GM12878 (cell line): ENCODE results near the gene DCPS. TPM values are rescaled to one million over a fixed set of nuclear protein-coding genes. Genes with fewer than 3 reads are reported as not detected.
A peak's percentile ranks its signal among the peaks of the same experiment; 100 is the strongest.

Experiments used
- CBX3 ChIP-seq: fragments of 200-600 bp; sonication (generic); IDR thresholded peaks from 2 replicates; pipeline ENCODE4 v1.6.1; 2016; ENCODE audit warnings: low read depth, borderline replicate concordance
- EED ChIP-seq: sonication (generic); IDR thresholded peaks from 2 replicates; pipeline ENCODE4 v1.6.1; 2016; ENCODE audit warnings: antibody characterized with exemption, low read depth
- EGR1 ChIP-seq, 2 experiments: IDR thresholded peaks; 1 replicate in 1 of 2; 2 replicates in 1 of 2; pipeline ENCODE4 v1.6.1; 2011 to 2012; ENCODE audit warnings: low read depth in 2 of 2, low read length in 2 of 2, borderline replicate concordance in 1 of 2, mild to moderate bottlenecking in 1 of 2, moderate library complexity in 1 of 2
- ETV6 ChIP-seq, 2 experiments: fragments of 450-650 bp in 1 of 2; IDR thresholded peaks in 1 of 2; conservative IDR thresholded peaks in 1 of 2; 2 replicates each; pipeline ENCODE4 v1.6.1; 2014; ENCODE audit warnings: antibody characterized with exemption in 1 of 2, borderline replicate concordance in 1 of 2, low read depth in 1 of 2, mild to moderate bottlenecking in 1 of 2, moderate library complexity in 1 of 2
- GATAD2B ChIP-seq: fragments of 450-650 bp; conservative IDR thresholded peaks from 2 replicates; pipeline ENCODE4 v1.6.1; 2017; ENCODE audit warnings: low read depth, mild to moderate bottlenecking, moderate library complexity
- HDGF ChIP-seq: fragments of 450-650 bp; IDR thresholded peaks from 2 replicates; pipeline ENCODE4 v1.6.1; 2016; ENCODE audit warnings: antibody characterized with exemption
- JUND ChIP-seq: IDR thresholded peaks from 2 replicates; pipeline ENCODE4 v1.6.1; 2012; ENCODE audit warnings: low read depth, mild to moderate bottlenecking, low read length, improper control_type of control experiment, moderate library complexity
- KLF5 ChIP-seq: fragments of 450-650 bp; IDR thresholded peaks from 2 replicates; pipeline ENCODE4 v1.6.1; 2014; ENCODE audit warnings: mild to moderate bottlenecking; ENCODE audit not compliant: partially characterized antibody
- POLR2A ChIP-seq: IDR thresholded peaks from 2 replicates; pipeline ENCODE4 v1.6.1; 2011; ENCODE audit warnings: low read depth, mild to moderate bottlenecking, low read length
- SMC3 ChIP-seq: IDR thresholded peaks from 2 replicates; pipeline ENCODE4 v1.6.1; 2011; ENCODE audit warnings: low read length, improper control_type of control experiment, borderline replicate concordance
- SPI1 ChIP-seq: IDR thresholded peaks from 2 replicates; pipeline ENCODE4 v1.6.1; 2011; ENCODE audit warnings: low read depth, mild to moderate bottlenecking, low read length, moderate library complexity, borderline replicate concordance; ENCODE audit not compliant: insufficient read depth
- polyA plus RNA-seq, 11 experiments: library from polyadenylated mRNA; depleted of rRNA in 4 of 11; unstranded in 6 of 11; stranded (reverse) in 5 of 11; fragments of >200 nt; fragmentation: Nextera tagmentation in 4 of 11; fragmentation: Illumina TruSeq in 1 of 11; extraction: Ambion mirVana in 4 of 11; extraction: Trizol in 1 of 11; gene quantifications; 1 replicate in 1 of 11; 2 replicates in 10 of 11; pipeline versions ENCODE4 v1.2.1 to v1.2.3, GENCODE V29; 2011 to 2016; ENCODE audit warnings: inconsistent platforms in 2 of 11, missing spikeins in 2 of 11, low read depth in 1 of 11
- total RNA-seq, 4 experiments: library from RNA; depleted of rRNA in 3 of 4; stranded (reverse); fragments of >200 nt in 3 of 4; fragmentation: Illumina TruSeq in 1 of 4; extraction: Trizol in 1 of 4; gene quantifications; 2 replicates each; pipeline versions ENCODE4 v1.2.1 to v1.2.3, GENCODE V29; 2013 to 2021
- TF ChIP-seq, protein P1 (sequence below): fragments of 450-650 bp; IDR thresholded peaks from 2 replicates; pipeline ENCODE4 v1.6.1; 2017; ENCODE audit warnings: low read depth, mild to moderate bottlenecking, moderate library complexity
- TF ChIP-seq, protein P2 (sequence below): IDR thresholded peaks from 2 replicates; pipeline ENCODE4 v1.6.1; 2012; ENCODE audit warnings: low read length, inconsistent platforms
- TF ChIP-seq, protein P3 (sequence below): fragments of 150-350 bp; IDR thresholded peaks from 2 replicates; pipeline ENCODE4 v1.6.1; 2016; ENCODE audit warnings: low read depth, low read length
- TF ChIP-seq, protein P4 (sequence below): fragments of 450-650 bp; formaldehyde crosslinking; IDR thresholded peaks from 2 replicates; pipeline ENCODE4 v1.5.0; 2022; ENCODE audit warnings: mild to moderate bottlenecking, missing genetic modification characterization
- TF ChIP-seq, protein P5 (sequence below): IDR thresholded peaks from 2 replicates; pipeline ENCODE4 v1.6.1; 2011; ENCODE audit warnings: borderline replicate concordance, low read depth, mild to moderate bottlenecking, moderate library complexity, mixed read lengths, low read length; ENCODE audit not compliant: insufficient read depth; ENCODE audit errors: extremely low read length
- TF ChIP-seq, protein P6 (sequence below): IDR thresholded peaks from 2 replicates; pipeline ENCODE4 v1.6.1; 2011; ENCODE audit warnings: low read depth, mild to moderate bottlenecking, low read length, moderate library complexity, borderline replicate concordance; ENCODE audit errors: extremely low read depth

DCPS gene
- total and polyA plus RNA-seq, 10 of the 15 experiments (the other 5 are each of a cell fraction or from before 2014, with no cell fraction given) = 23.5 to 101 (median 67.4) TPM

DNA sequence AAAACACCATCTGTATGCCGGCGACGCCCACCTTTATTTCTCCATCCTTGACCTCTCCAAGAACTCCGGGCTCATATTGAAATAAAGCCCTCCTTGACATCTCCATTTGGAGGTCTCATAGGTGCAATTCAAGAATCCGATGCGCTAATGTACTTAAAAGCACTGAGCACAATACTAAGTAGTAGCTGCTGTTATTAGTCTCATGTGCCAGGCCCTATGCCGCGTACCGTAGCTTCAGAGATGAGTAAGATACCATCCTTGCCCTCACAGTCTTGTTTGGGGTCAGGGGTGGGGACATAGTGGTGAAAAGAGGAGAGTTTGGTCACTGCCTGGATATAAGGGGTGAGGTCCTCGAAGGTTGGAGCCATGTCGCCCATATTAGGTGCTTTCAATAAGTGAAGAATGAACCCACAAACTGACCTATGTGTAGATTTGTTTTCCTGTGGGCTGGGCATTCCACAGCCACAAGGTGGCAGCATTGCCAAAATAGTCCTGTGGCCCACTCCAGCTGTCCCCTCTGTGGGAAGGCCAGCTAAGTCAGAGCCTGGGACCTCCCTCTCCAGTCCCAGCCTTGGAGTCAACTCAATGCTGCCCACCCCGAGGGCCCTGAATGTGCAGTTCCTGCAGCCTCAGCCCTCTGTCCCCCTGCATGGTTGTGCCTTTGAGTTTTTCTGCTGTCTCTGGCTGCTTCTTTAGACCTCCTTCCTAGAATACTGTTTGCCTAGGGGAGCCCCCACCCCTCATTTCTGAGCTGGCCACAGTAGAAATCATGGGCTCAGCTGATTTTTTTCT, 6.5 kb downstream of the DCPS start (continued):
- TF ChIP-seq, protein P1, sequence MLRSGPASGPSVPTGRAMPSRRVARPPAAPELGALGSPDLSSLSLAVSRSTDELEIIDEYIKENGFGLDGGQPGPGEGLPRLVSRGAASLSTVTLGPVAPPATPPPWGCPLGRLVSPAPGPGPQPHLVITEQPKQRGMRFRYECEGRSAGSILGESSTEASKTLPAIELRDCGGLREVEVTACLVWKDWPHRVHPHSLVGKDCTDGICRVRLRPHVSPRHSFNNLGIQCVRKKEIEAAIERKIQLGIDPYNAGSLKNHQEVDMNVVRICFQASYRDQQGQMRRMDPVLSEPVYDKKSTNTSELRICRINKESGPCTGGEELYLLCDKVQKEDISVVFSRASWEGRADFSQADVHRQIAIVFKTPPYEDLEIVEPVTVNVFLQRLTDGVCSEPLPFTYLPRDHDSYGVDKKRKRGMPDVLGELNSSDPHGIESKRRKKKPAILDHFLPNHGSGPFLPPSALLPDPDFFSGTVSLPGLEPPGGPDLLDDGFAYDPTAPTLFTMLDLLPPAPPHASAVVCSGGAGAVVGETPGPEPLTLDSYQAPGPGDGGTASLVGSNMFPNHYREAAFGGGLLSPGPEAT = no peak
- TF ChIP-seq ETV6 (conservative IDR thresholded peaks at IDR 0.05 in 1 of 2, IDR thresholded peaks at IDR 0.05 in 1 of 2; ENCODE audit: borderline replicate concordance in 1 of 2, low read depth in 1 of 2) (no peak), GATAD2B (no peak), EGR1 (IDR thresholded peaks at IDR 0.05; ENCODE audit: borderline replicate concordance in 1 of 2, low read depth in 2 of 2, low read length in 2 of 2) (no peak), POLR2A (no peak), EED (no peak), HDGF (0 out of 2 replicates have a peak, but pooled peaks have one; percentile 19), KLF5 (no peak), SMC3 (peak; percentile 83), JUND (no peak), CBX3 (no peak), SPI1 (no peak)
- TF ChIP-seq, protein P2, sequence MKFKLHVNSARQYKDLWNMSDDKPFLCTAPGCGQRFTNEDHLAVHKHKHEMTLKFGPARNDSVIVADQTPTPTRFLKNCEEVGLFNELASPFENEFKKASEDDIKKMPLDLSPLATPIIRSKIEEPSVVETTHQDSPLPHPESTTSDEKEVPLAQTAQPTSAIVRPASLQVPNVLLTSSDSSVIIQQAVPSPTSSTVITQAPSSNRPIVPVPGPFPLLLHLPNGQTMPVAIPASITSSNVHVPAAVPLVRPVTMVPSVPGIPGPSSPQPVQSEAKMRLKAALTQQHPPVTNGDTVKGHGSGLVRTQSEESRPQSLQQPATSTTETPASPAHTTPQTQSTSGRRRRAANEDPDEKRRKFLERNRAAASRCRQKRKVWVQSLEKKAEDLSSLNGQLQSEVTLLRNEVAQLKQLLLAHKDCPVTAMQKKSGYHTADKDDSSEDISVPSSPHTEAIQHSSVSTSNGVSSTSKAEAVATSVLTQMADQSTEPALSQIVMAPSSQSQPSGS = no peak
- TF ChIP-seq, protein P3, sequence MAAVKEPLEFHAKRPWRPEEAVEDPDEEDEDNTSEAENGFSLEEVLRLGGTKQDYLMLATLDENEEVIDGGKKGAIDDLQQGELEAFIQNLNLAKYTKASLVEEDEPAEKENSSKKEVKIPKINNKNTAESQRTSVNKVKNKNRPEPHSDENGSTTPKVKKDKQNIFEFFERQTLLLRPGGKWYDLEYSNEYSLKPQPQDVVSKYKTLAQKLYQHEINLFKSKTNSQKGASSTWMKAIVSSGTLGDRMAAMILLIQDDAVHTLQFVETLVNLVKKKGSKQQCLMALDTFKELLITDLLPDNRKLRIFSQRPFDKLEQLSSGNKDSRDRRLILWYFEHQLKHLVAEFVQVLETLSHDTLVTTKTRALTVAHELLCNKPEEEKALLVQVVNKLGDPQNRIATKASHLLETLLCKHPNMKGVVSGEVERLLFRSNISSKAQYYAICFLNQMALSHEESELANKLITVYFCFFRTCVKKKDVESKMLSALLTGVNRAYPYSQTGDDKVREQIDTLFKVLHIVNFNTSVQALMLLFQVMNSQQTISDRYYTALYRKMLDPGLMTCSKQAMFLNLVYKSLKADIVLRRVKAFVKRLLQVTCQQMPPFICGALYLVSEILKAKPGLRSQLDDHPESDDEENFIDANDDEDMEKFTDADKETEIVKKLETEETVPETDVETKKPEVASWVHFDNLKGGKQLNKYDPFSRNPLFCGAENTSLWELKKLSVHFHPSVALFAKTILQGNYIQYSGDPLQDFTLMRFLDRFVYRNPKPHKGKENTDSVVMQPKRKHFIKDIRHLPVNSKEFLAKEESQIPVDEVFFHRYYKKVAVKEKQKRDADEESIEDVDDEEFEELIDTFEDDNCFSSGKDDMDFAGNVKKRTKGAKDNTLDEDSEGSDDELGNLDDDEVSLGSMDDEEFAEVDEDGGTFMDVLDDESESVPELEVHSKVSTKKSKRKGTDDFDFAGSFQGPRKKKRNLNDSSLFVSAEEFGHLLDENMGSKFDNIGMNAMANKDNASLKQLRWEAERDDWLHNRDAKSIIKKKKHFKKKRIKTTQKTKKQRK = no peak
- TF ChIP-seq, protein P4, sequence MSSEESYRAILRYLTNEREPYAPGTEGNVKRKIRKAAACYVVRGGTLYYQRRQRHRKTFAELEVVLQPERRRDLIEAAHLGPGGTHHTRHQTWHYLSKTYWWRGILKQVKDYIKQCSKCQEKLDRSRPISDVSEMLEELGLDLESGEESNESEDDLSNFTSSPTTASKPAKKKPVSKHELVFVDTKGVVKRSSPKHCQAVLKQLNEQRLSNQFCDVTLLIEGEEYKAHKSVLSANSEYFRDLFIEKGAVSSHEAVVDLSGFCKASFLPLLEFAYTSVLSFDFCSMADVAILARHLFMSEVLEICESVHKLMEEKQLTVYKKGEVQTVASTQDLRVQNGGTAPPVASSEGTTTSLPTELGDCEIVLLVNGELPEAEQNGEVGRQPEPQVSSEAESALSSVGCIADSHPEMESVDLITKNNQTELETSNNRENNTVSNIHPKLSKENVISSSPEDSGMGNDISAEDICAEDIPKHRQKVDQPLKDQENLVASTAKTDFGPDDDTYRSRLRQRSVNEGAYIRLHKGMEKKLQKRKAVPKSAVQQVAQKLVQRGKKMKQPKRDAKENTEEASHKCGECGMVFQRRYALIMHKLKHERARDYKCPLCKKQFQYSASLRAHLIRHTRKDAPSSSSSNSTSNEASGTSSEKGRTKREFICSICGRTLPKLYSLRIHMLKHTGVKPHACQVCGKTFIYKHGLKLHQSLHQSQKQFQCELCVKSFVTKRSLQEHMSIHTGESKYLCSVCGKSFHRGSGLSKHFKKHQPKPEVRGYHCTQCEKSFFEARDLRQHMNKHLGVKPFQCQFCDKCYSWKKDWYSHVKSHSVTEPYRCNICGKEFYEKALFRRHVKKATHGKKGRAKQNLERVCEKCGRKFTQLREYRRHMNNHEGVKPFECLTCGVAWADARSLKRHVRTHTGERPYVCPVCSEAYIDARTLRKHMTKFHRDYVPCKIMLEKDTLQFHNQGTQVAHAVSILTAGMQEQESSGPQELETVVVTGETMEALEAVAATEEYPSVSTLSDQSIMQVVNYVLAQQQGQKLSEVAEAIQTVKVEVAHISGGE (CRISPR knock-in tag) = no peak
- TF ChIP-seq, protein P5, sequence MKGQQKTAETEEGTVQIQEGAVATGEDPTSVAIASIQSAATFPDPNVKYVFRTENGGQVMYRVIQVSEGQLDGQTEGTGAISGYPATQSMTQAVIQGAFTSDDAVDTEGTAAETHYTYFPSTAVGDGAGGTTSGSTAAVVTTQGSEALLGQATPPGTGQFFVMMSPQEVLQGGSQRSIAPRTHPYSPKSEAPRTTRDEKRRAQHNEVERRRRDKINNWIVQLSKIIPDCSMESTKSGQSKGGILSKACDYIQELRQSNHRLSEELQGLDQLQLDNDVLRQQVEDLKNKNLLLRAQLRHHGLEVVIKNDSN = no peak
- TF ChIP-seq, protein P6, sequence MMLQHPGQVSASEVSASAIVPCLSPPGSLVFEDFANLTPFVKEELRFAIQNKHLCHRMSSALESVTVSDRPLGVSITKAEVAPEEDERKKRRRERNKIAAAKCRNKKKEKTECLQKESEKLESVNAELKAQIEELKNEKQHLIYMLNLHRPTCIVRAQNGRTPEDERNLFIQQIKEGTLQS = no peak
